ENCODE results near the gene HIP1R.
A peak's percentile ranks its signal among the peaks of the same experiment; 100 is the strongest.

The HIP1R gene

GRCh38 chr12:122876731-122877130, 41.5 kb downstream of the HIP1R start:
- peaks cover 17% of the 10 kb centered on the region for H3K36me3 ChIP-seq
- H3K27ac ChIP-seq = peak overlapping the region; percentile 96
- H3K4me1 ChIP-seq (ENCODE audit: control insufficient read depth in 1 of 2, insufficient read depth in 1 of 2, low read depth in 1 of 2, low read length in 1 of 2) = peaks cover 92 to 93% of the 10 kb centered on the region in 2 experiments
- H3K27me3 ChIP-seq = no peaks in the 10 kb centered on the region
- TF ChIP-seq CTCF (IDR thresholded peaks at IDR 0.05) = no peak
- H3K9me3 ChIP-seq = no peaks in the 10 kb centered on the region
- no peak overlapping the region for H3K4me3 ChIP-seq (ENCODE audit: low read depth in 1 of 2, low read length in 1 of 2)

- H3K27ac ChIP-seq = peak overlapping the region; percentile 96
- H3K4me1 ChIP-seq (ENCODE audit: control insufficient read depth in 1 of 2, insufficient read depth in 1 of 2, low read depth in 1 of 2, low read length in 1 of 2) = peaks cover 90 to 92% of the 10 kb centered on the region in 2 experiments
- peaks cover 11% of the 10 kb centered on the region for H3K36me3 ChIP-seq
- no peak for TF ChIP-seq CTCF (IDR thresholded peaks at IDR 0.05)
- no peaks in the 10 kb centered on the region for H3K9me3 ChIP-seq
- peak overlapping the region in 1 of 2 experiments; percentile 55 for H3K4me3 ChIP-seq (ENCODE audit: low read depth in 1 of 2, low read length in 1 of 2)
- H3K27me3 ChIP-seq = no peaks in the 10 kb centered on the region
Observed at GRCh38 chr12:122878780-122879612, 43.7 kb downstream of the HIP1R start.

GRCh38 chr12:122880155-122880667, 45.0 kb downstream of the HIP1R start:
- Histone ChIP-seq H3K27ac (peak overlapping the region; percentile 96), H3K9me3 (no peaks in the 10 kb centered on the region), H3K27me3 (no peaks in the 10 kb centered on the region), H3K36me3 (peaks cover 11% of the 10 kb centered on the region), H3K4me3 (ENCODE audit: low read depth in 1 of 2, low read length in 1 of 2) (peak overlapping the region in 1 of 2 experiments; percentile 55), H3K4me1 (ENCODE audit: control insufficient read depth in 1 of 2, insufficient read depth in 1 of 2, low read depth in 1 of 2, low read length in 1 of 2) (peaks cover 94 to 98% of the 10 kb centered on the region in 2 experiments)
- TF ChIP-seq CTCF (IDR thresholded peaks at IDR 0.05) = no peak

GRCh38 chr12:122880668-122881067, 45.4 kb downstream of the HIP1R start:
- Histone ChIP-seq H3K27me3 (no peaks in the 10 kb centered on the region), H3K9me3 (no peaks in the 10 kb centered on the region), H3K36me3 (peaks cover 11% of the 10 kb centered on the region), H3K27ac (peak overlapping the region; percentile 96), H3K4me3 (ENCODE audit: low read depth in 1 of 2, low read length in 1 of 2) (peak overlapping the region in 1 of 2 experiments; percentile 55), H3K4me1 (ENCODE audit: control insufficient read depth in 1 of 2, insufficient read depth in 1 of 2, low read depth in 1 of 2, low read length in 1 of 2) (peaks cover 92 to 95% of the 10 kb centered on the region in 2 experiments)
- TF ChIP-seq CTCF (IDR thresholded peaks at IDR 0.05) = peak; percentile 47

GRCh38 chr12:122882908-122883558, 47.8 kb downstream of the HIP1R start:
- peak overlapping the region in 1 of 2 experiments; percentile 15 for H3K4me3 ChIP-seq (ENCODE audit: low read depth in 1 of 2, low read length in 1 of 2)
- H3K4me1 ChIP-seq (ENCODE audit: control insufficient read depth in 1 of 2, insufficient read depth in 1 of 2, low read depth in 1 of 2, low read length in 1 of 2) = peaks cover 91 to 94% of the 10 kb centered on the region in 2 experiments
- no peaks in the 10 kb centered on the region for H3K36me3 ChIP-seq
- no peaks in the 10 kb centered on the region for H3K27me3 ChIP-seq
- no peaks in the 10 kb centered on the region for H3K9me3 ChIP-seq
- peak overlapping the region; percentile 66 for H3K27ac ChIP-seq
- no peak for TF ChIP-seq CTCF (IDR thresholded peaks at IDR 0.05)

Data from neutrophil (primary cell).